HG03354 (cell line): ENCODE data around the gene CARMIL1.

Experiments
- ATAC-seq: cut with Tn5 transposase; IDR thresholded peaks from one replicate; pipeline ENCODE4 v1.9.1; 2021; ENCODE audit warnings: mild to moderate bottlenecking; ENCODE audit not compliant: unreplicated experiment, poor library complexity, severe bottlenecking

The CARMIL1 gene

DNA sequence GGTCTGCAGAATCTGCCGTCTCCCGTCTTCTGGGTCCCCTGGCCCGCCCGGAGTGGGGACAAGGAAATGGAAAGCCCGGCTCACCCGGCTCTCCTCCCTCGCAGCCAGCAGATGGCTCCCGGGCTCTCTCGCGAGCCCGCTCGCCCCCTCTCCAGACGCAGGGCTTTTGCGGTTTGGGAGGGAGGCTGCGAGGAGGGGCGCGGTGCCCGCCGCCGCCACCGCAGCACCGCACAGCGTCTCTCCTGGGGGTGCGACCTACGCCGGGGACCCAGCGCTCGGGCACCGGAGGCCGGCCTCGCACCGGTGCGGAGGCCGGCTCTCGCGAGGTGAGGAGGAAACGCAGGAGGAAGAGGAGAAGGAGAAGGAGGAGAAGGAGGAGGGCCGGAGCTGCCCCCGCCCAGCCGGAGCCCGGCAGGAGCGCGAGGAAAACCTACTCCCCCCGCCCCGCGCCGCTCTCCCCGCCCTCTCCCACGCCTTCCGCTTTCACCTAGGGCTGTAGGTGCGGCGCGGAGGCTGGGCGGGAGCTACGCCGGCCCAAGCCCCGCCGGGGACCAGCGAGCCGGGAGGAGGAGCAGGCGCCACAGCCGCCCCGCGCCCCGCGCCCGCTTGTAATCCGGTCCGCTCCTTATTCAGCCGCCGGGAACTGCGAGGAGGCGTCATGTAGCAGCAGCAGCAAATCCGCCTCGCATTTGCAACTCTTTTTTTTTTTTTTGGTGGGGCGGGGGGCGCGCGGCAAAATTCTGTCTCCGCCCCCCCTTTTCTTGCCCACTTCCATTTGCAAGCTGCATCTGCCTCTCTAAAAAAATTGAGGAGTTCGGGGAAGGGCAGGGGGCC lies at the start of gene CARMIL1:
Gene CARMIL1 (plus strand): TSS at position 461 of the 834 bp plus-strand sequence. CDS start 422 bp downstream, outside the sequence.
- peak; percentile 75 for ATAC-seq

DNA sequence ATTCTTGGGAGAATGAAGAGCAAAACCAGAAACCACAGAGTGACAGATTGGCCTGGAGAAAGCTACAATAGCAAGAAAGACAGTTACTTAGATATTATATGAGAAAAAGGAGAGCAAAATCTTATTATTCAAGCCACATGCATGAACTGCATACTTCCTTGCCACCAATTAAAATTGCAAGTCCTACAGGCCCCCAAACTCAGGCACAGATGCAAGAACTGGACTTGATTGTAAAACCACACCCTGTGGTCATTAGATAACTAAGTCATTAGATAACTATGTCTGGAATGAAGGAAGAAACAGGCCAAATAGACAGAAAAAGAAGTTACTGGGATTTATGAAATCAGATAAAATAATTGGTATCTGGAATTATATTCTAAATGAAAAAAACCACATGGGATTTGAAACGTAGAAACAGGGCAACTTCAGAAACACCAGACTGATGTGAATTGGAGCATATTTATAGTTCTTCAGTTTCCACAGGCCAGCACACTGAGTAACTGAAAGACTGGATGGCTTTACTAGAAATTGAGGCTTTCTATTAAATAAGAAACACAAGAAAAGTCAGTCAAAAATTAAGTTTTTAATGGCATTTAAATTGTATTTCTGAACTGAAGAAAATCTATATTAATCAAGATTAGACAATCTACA lies 49.4 kb upstream of the CARMIL1 start:
- ATAC-seq, result no peak

DNA sequence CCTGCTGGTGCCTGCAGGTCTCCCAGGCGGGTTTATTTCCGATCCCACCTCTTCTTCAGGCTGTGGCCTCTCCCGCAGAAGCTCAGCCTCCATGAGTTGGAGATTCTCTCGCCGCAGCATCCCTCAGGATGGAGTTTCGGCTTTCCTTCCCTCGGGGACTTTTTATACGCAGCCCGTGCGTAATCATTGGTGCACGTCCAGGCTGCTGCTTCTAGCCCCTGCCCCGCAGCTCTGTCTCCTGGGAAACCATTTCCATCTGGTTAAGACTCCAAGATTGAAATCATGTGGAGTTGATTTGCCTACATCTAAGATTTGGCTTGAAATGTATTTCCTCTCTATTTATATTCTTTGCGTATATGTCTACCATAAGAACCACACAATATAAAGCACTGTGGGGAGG lies 46.7 kb upstream of the CARMIL1 start:
- ATAC-seq, result no peak

- ATAC-seq, result no peak
Observed at GRCh38 chr6:25233226-25233625, 45.9 kb upstream of the CARMIL1 start.

DNA sequence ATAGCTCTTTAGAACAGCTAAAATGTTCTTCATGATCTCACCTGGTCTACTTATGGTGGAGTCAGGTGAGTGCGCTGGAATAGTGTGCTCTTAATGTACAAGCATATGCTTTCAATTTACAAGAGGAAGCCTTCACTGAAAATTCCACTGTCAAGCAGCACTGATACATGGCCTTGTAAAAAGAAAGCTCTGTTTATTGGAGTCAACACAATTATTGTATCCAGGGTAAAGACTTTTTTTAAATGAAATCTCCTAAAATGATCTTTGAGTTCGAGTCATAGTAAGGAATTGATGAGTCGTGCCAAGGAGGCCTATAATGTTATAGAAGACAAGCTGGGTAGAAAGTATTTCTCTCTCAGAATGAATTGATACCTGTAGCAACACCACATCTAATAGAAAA lies 41.6 kb upstream of the CARMIL1 start:
- ATAC-seq, result no peak

GRCh38 chr6:25239059-25239458 lies 40.1 kb upstream of the CARMIL1 start:
- no peak for ATAC-seq

- ATAC-seq, result no peak
Observed at GRCh38 chr6:25239498-25239897, 39.7 kb upstream of the CARMIL1 start.

DNA sequence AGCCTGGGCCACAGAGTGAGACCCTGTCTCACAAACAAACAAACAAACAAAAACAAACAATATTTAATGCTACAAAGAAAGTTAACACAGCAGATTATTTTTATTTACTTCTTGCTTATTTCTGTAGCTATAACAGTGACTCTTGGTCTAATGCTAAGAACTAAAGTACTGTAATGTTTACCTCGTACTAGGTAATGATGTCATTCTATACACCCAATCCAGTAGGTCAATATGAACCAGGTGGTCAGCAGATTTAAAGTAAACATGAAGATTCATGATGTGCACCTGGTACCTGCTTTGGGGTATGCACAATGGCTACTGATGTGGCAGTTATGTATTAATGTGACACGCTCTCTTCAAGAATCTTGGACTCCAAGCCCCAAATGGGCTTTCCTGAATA lies 36.6 kb upstream of the CARMIL1 start:
- no peak for ATAC-seq

DNA sequence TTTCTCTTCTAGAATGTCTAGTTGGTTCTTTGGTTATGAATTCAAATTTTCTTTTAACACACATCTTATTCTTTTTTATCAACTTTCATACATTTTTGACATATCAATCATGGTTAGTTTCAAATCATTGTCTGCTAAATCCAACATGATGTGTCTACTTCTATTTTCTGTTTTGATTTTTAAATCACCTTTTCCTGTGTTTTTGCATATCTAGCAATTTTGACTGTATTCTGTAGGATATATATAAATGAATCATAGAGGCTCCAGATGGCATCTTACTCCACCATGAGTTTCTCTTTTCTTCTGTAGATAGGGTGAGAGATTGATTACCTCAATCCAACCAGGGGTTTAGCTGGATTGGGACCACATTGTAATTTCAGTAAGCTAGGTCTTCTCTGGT lies 34.3 kb upstream of the CARMIL1 start:
- ATAC-seq, result no peak

DNA sequence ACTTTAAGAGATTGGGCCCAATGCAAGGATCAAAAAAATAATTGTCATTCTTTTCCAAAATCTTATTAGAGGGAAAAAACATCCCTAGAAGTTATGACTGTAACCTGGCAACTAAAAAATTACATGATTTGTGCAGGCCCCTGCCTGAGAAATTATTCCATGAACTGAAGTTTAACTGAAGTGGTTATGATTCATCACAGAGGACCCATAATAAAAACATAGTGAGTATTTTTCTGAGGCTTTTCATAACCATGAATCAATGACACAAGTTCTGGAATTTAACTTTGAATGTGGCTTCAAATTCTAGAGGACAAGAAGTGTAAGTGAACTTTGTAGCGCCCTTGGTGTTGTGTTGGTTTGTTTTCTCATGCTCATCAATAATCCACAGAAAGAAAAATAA lies 31.1 kb upstream of the CARMIL1 start:
- ATAC-seq, result no peak

DNA sequence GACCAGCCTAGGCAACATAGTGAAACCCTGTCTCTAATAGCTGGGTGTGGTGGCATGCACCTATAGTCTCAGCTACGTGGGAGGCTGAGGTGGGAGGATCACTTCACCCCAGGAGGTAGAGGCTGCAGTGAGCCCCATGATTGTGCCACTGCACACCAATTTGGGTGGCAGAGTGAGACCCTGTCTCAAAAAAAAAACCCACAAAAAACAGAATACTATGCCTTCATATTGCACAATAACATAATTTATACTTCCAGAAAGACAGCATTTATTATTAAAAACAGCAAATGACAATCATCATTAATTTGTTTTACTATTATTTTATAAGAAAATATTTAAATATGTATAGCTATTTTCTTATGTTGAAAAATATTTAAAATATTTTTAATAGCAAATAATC lies 30.0 kb upstream of the CARMIL1 start:
- no peak for ATAC-seq

GRCh38 chr6:25250878-25251277 lies 28.3 kb upstream of the CARMIL1 start:
- peak; percentile 88 for ATAC-seq

GRCh38 chr6:25251426-25251825 lies 27.7 kb upstream of the CARMIL1 start:
- ATAC-seq, result no peak

DNA sequence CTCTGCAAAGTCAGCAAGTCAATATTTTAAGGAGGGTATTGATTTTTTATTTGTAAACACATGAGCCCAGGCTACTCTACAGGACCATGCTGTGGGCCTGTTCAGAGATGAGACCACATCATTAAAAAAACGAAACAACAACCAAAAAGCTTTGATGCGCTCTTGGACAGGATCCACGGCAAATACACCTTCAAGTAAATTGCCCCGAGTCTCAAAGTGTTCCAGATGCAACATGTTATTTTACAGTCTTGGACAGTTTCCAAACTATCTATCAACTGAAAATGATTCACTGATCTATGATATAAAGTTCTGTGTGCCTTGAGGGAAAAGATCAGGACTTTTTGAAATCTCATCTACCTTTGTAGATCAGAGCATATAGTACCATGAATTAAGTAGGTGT lies 25.8 kb upstream of the CARMIL1 start:
- no peak for ATAC-seq

DNA sequence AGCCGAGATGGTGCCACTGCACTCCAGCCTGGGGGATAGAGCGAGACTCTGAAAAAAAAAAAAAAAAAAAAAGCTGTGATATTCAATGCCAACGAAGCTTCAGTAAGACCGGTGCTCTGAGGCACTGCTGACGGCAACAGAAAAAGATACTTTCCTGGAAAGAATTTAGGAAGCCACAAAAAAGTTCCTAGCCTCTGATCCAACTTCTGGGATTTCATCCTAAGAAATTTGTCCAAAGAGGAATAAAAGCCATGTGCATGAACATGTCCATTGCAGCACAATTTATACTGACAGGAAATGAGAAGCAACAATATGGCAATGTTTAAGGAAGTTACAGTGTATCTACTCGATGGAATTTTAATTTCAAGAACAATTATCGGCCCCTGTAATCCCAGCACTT lies 24.5 kb upstream of the CARMIL1 start:
- ATAC-seq, result no peak

- ATAC-seq, result no peak
Observed at GRCh38 chr6:25257686-25258348, 21.4 kb upstream of the CARMIL1 start.

DNA sequence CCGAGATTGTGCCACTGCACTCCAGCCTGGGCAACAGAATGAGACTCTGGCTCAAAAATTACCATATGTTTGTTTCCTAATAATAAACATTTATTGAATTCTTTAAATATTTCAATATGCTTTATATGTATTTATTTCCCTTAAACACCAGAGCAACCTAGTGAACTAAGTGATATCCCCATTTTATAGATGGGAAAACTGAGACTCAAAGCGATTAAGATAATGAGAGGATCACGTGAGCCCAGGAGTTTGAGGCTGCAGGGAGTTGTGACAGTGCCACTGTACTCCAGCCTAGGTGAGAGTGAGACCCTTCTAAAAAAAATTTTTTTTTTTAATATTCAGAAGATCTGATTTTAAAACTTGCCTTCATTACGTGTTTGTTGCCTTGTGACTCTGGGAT lies 19.4 kb upstream of the CARMIL1 start:
- ATAC-seq, result no peak

- ATAC-seq, result no peak
Observed at GRCh38 chr6:25263657-25264056, 15.5 kb upstream of the CARMIL1 start.

- no peak for ATAC-seq
Observed at GRCh38 chr6:25266456-25267100, 12.6 kb upstream of the CARMIL1 start.

GRCh38 chr6:25267662-25268061 lies 11.5 kb upstream of the CARMIL1 start:
- no peak for ATAC-seq
